ENCODE results near the gene RNU1-1.
"Not testable (repeated sequence)": the region's sequence is repeated elsewhere in the genome, so short reads cannot be mapped to it uniquely, and the experiment has no call there.

Gene RNU1-1

DNA sequence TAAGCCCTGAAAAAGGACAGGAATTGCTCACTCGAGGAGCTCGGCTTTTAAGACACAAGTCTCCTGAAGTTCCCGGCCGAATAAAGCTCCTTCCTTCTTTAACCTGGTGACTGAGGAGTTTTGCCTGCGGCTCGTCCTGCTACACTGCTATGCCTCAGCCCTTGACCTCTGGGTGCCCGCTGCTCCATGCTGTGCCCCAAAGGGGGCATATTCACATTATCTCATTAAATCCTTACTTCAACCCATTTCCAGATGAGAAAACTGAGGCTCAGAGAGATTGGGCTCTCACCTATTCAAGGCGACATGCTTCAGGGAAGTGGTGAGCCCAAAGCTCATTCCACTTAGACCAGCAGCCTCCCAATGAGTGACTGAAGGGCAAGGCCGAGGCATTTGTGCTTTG is 20.4 kb downstream of the RNU1-1 start:
- not testable (repeated sequence) for DNase-seq (ENCODE audit: low spot score)

GRCh38 chr1:16492937-16493336 is 21.1 kb downstream of the RNU1-1 start:
- DNase-seq (ENCODE audit: low spot score), result not testable (repeated sequence)

DNA sequence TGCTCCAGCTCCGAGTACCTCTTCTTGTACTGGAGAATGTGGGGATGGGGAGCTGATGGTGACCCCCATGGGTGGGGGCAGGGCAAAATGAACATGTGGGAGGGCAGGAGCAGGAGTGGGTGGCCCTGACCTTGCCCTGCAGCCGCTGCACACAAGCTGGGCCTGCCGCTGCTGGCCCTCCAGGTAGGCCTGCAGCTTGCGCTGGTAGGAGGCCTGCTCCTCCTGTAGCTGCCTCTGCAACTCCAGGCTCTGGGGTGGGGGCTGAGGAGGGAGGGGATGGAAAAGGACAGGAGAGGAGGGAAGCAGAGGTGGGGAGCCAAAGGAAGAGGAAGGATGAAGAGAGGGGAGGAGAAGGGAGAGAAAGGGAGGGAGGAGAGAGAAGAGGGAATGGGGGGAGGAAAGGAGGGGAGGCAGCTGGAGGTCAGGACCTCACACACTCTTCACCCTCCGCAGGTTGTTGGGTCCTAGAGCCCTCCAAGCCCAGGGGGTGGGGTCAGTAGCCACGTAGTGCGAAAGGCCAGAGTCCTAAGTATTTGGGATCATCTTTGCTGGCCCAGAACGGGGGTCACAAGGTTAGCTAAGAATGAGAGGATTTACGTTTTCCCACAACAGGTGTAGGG is 22.9 kb downstream of the RNU1-1 start:
- no peak for DNase-seq (ENCODE audit: low spot score)

- not testable (repeated sequence) for DNase-seq (ENCODE audit: low spot score)
Observed at GRCh38 chr1:16489195-16489880, 24.7 kb downstream of the RNU1-1 start.

DNA sequence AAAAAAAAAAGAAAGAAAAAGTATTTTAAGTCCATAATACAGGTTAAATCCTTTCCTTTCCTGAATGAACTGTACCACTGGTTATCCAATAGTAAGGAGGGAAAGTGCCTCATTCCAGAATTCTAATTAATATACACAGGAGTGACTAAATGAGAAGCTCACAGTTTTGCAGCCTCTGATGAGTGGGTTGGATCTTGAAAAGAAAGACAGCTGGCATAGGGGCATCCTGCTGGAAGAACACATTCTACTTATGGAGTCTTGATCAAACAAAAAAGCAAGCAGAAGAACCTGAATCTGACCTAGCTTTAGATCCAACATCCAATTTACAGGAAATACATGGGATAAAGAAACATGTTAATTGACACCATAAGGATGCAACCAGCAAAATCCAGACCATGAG is 27.1 kb downstream of the RNU1-1 start:
- DNase-seq (ENCODE audit: low spot score), result not testable (repeated sequence)

DNA sequence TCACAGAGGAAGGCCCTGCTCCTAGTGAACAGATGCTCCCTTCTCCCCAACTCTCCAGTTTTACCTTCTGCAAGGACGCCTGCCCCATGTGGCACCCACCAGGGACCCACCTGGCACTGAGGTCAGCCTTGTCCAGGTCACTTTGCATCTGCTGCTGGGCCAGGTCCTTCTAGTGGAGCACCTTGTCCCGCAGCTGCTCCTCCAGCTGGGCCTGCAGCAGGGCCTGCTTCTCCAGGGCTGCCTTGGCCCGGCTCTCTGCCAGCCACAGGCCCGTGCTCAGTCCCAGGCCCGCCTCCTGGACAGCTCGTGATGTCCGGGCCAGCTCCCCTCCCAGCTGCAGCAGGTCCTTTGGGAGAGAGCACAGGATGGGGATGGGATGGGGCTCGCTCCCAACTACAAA is 27.8 kb downstream of the RNU1-1 start:
- not testable (repeated sequence) for DNase-seq (ENCODE audit: low spot score)

GRCh38 chr1:16484931-16485330 is 29.2 kb downstream of the RNU1-1 start:
- no peak for DNase-seq (ENCODE audit: low spot score)

GRCh38 chr1:16484501-16484835 is 29.6 kb downstream of the RNU1-1 start:
- no peak for DNase-seq (ENCODE audit: low spot score)

DNA sequence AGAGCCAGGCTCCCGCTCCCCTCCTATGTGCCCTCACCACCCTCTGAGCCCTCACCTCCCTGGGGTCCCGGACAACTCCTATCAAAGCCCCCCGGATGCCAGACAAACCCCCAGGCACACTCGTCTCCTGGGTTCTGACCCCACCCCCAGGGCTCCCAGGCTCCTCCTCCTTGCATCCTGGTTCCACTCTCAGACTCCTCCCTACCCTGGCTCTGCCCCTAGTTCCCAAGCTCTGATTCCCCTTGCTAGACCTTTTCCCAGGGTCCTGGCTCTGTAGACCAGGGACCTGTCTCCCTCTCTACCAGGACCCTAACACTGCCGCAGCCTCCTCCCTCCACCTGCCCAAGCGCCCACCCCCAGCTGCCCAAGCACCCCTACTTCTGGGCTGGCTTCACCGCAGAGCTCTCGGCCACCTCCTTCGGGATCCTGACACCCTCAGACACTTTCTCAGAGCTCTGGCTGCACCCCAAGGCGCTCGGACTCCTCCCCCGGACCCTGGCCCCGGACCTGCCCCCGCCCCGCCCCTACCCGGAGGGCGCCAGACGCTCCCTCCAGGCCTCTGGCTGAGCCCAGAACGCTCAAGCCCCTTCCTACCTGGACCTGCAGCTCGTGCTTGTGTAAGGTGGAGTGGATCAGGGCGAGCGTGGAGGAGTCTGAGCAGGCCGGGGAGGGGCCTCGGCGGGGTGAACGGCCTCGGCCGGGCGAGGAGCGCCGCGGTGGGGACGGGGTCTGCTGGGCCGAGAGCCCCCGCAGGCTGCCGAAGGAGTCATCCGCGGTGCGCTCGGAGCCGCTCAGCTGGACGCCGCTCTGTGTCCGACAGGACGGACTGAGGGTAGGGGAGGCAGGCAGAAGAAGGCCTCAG is 30.2 kb downstream of the RNU1-1 start:
- not testable (repeated sequence) for DNase-seq (ENCODE audit: low spot score)

DNA sequence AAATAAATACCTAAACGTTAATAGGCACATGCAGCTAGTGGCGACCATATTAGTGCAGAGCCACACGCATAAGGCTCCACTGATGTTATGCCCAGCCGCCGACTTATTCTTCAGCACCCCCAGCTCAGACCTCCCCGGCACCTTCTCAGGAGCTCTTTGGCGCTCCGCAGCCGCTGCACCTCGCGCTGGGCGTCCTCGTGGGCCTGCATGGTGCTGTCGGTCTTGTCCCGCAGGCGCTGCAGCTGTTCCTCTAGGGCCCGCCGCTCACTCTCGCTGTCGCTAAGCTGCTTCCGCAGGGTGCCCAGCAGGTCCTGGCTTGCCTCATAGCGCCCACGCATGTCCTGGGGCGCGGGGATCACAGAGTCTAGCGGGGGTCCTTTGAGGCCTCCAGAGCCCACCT is 30.9 kb downstream of the RNU1-1 start:
- DNase-seq (ENCODE audit: low spot score), result not testable (repeated sequence)

GRCh38 chr1:16478091-16478490 is 36.0 kb downstream of the RNU1-1 start:
- no peak for DNase-seq (ENCODE audit: low spot score)

DNA sequence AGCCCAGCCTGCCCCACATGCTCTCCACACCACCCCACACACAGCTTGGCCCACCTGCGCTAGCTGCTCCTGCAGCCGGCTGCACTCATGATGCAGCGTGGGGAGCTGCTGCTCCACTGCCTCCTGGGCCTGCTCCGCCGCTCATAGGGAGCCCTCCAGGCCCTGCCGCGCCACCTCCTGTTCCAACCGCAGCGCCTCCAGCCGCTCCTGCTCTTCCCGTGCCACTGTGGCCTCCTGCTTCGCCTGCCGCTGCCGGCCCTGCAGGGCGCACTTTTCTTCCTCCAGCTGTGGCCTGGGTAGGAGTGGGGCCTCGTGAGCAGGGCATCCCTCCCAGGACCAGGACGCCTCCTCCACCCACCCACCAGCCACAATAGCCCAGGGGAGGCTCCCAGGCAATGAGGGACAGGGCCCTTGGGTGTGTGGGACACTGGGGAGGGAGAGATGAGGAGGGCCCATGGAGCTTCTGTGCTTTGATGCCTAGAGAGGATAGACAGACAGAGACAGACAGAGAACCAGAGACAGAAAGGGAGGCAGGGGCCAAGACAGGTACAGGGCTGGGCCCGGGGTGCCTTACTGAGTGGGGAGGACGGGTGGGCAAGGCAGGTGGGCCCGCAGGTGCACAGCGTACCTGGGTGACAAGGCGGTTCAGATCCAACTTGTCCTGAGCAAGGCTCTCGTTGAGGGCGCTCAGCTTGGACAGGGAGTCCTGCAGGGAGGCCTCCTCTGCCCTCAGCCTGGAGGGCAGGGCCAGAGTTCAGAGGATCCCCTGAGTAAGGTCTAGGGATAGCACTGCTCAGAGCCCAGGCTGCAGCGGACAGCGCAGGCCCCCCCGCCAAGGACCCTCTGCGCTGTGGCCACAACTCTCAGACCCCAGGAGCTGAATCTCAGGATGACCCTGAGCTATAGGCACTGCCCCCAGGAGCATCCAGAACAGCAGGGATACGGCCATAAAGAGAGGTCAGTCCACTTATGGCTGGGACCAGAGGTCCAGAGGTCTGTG is 38.0 kb downstream of the RNU1-1 start:
- DNase-seq (ENCODE audit: low spot score), result not testable (repeated sequence)

GRCh38 chr1:16474891-16475290 is 39.2 kb downstream of the RNU1-1 start:
- DNase-seq (ENCODE audit: low spot score), result peak; percentile 52

DNA sequence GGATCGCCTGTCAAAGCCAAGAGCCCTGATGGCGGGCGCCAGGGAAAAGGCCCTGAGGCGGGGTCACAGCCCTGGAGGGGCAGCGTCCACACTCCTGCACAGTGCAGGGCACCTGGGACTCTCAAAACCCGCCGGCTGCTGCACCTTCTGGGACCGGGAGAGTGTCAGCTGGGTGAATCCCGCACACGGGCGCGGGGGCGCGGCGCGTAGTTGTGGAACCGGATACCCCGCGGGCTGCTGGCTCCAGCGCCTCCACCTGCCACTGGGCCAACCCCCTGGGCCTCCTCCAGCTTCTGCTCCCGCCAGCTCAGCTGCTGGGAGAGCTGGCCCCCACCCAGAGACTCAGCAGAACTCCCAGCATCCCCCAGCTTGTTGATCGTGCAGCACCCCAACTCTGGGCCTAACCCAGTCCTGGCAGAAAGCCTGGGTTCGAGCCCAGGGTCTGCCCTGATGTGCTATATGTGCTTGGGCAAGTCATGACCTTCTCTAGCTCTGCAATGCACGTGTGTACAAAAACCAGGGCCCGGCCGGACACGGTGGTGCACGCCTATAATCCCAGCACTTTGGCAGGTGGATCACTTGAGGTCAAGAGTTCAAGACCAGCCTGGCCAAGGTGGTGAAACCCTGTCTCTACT is 39.8 kb downstream of the RNU1-1 start:
- no peak for DNase-seq (ENCODE audit: low spot score)

DNA sequence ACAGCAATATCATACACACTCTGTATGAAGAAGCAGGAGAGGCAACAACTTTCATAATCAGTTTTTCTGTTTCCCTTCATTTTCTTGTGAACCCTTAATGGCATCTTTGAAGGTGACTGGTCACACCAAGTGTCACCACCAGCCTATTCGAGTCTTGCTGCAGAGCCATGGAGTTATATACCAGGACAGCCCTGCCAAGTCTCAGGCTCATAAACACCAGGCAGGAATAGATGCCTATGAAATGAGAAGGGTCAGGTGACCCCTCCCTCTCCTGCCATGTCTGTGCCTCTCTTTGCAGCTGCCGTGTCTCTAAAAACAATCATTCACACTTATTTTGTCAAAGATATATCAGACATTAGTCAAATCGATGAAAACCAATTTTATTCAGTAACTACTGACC is 45.5 kb downstream of the RNU1-1 start:
- no peak for DNase-seq (ENCODE audit: low spot score)

DNA sequence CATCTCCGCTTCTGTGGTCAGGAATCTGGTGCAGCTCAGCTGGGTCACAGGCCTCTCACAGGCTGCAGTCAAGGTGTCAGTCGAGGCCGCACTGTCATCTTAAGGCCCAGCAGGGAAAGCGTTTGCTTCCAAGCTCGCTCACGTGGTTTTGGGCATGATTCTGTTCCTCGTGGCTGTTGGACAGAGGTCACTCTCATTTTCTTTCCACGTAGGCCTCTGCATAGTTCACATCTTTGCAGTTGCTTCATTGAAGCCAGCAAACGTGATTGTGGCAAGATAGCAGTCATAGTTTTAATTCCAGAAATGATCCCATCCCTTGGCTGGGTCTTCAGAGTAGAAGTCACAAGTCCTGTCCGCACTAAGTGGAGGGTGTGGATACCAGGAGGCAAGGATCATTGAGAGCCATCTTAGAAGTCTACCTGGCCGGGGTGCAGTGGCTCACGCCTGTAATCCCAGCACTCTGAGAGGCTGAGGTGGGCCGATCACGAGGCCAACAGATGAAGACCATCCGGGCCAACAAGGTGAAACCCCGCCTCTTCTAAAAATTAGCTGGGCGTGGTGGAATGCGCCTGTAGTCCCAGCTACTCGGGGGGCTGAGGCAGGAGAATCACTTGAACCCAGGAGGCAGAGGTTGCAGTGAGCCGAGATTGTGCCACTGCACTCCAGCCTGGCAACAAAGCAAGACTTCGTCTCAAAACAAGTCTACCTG is 49.0 kb downstream of the RNU1-1 start:
- no peak for DNase-seq (ENCODE audit: low spot score)
